Inferior parietal cortex (tissue), 1 donor: ENCODE measurements around the gene CFAP97D2.
A peak's percentile ranks its signal among the peaks of the same experiment; 100 is the strongest.

Source experiments
- DNase-seq: peaks from one replicate; pipeline ENCODE4 v3.0.0-alpha.2; 2016; ENCODE audit errors: extremely low spot score

The CFAP97D2 gene

DNA sequence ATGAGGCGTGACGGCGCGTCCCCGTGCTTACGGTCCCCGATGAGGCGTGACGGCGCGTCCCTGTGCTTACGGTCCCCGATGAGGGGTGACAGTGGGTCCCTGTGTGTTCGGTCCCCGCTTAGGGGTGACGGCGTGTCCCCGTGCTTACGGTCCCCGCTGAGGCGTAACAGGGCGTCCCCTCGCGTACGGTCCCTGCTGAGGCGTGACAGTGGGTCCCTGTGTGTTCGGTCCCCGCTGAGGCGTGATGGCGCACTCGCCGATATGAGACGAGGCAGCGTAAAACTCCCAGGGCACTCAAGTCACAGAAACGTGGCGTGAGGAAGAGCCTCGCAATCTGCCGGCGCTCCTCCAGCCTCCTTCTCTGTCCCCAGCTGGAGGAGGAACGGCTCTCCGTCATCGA lies 20.9 kb downstream of the CFAP97D2 start:
- DNase-seq: no peak

DNA sequence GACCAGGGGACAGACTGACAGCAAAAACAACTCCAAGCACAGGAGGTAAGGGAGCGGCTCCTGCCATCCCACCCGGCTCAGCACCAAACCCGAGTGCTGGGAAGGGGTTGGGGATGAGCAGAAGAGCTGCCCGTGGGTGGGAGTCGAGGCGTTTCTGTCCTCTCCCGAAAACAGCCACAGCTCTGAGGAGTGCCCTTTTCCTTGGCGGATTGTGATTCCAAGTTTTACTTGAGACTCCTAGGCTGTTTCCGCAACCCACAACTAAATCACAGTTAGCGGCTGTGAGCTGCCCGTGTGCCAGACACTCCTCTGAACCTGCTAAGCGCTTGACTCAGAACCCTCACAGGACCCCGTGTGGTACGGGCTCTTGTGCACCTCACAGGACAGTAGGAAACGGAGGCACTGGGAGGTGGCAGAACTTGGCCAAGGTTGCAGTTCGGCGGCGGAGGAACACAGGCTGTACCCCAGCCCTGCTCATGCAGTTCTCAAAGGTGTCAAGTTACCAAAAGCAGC lies 21.4 kb downstream of the CFAP97D2 start:
- DNase-seq: no peak

DNA sequence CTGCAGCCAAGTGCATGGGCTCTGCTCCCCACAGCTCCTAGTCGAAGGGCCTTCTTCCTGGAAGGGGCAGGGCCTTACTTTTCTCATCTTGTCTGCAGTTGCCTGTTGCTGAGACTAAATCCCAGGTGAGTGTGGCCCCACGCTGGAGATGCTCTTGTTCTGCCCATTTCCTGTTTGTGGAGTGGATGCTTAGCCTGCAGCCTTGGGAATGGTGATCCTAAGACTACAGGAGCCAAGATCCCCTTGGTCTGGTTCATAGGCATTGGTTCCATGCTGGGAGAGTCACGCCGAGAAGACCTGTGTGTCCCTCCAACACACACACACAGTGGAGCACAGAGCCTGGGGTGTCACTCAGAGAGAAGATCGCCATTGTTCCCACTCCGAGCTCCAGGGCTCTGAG lies 23.5 kb downstream of the CFAP97D2 start:
- DNase-seq: no peak

DNA sequence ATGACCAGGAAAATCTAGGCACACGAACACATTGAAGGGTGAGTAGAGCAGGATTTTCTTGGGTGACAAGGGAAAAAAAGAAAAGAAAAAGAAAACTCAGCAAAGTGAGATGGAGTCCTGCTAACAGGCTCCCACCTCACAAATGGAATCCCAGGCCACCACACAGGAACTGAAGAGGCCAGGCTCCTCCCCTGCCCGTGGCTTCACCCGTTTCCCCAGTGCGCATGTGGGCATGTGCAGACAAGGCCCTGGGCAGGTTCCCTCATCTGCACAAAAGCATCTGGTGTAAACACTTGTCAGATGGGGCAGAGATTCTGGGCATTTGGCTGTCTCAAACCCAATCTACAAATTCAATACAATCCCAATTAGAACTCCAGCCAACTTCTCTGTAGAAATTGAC lies 24.5 kb downstream of the CFAP97D2 start:
- DNase-seq: no peak

DNA sequence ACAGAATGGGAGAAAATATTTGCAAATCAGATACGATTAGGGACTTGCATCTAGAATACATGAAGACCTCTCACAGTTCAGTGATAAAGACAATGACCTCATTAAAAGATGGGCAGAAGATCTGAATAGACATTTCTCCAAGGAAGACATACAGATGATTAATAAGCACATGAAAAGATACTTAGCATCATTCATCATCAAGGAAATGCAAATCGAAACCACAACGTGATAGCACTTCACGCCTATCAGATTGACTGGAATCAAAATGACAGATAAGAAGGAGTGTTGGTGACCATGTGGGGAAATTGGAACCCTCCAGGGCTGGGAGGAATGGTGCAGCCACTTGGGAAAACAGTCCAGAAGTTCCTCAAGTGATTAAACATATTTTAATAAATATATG lies 25.8 kb downstream of the CFAP97D2 start:
- no peak for DNase-seq

DNA sequence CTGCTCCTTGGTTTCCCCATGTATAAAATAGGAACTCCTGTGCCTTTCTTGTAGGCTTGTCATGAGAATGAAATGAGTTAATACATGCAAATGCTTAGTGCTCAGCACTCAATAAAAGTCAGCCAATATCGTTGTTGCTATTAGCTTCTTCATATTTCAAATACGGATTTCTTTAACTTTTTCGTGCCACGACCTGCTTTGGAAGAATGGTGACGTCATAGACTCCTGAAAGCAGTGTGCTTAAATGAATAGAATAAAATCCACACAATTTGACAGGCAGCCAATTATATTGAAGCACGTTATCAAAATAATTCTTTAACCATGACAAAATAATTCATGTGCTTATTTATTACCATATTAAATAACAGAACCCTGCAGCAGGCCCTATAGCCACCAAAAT lies 29.1 kb downstream of the CFAP97D2 start:
- no peak for DNase-seq

DNA sequence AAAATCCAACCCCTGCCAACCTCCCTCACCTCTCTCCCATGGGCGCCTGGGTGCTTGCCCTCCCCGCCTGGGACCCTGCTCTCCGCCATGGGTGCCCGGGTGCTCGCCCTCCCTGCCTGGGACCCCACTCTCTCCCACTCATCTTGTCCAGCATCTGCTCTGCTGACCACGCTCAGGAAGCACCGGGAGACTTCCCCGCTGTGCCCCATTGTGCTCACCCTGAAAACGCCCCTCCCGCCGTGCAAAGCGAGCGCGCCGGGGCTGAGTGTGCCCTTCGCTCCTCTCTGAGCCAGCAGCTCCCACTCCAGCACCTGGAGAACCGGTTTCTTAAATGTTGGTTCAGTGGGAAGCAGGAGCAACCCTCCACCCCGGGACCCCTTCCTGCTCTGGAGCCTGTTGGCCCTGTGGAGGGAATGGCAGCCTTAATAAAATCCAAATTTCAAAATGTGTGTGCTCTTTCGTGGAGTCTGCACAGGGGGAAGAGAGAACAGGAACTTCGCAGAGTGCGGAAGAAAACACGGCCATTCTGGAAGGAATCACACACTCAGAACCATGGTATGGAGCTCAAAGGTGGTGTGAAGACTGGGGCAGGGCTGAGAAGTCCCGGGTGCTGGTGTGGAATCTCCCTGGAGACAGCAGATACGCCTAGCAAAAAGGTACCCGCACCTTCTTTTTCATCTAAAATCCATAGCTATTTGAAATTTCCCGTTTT lies 32.5 kb downstream of the CFAP97D2 start:
- DNase-seq: no peak

DNA sequence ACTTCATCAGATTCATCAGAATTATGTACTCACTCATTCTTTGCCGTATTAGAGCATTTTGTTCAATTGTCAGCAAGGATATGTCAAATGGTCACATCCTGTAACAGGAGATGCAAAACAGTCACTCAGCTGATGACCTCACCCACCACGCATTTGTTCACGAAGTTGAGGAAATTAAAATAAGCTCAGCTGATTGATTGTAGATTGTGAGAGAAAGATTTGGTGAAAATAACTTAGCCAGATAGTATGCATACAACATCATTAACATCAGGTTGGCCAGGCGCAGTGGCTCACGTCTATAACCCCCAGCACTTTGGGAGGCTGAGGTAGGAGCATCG lies 33.1 kb downstream of the CFAP97D2 start:
- DNase-seq: no peak

DNA sequence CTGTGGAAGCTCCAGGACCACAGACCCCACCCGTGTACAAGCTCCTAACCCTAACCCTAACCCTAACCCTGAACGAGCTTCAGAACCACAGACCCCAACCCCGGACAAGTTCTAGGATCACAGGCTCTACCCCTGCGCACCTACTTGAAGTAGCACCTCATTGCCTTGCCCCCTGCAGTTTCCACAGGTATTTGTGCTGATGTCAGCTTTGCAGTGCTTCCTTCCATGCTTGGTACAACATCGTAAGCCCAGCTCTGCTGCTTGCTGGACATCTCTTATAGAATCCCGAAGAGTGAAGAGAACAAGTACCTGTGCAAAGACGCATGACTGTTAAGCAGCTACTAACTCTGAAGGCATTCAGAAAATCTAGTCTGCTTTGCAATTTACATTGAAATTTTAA lies 34.9 kb downstream of the CFAP97D2 start:
- no peak for DNase-seq

DNA sequence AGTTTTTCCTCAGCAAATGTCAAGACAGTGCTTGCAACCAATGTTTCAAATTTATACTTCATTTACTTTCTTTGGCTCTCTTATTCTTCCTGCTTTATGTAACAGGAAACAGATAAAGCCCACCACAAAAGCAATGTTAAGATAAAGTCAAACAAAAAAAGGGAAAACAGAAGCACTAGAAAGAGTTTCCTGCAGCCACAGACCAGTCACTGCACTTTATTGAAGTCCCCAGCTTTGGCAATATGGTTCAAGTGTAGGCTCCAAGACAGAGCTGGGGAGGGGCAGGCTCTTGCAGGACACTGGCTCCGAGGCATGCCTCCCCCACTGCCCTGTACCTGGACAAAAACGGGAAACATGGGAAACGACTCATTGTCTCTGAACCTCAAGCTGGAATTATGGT lies 40.3 kb downstream of the CFAP97D2 start:
- no peak for DNase-seq

DNA sequence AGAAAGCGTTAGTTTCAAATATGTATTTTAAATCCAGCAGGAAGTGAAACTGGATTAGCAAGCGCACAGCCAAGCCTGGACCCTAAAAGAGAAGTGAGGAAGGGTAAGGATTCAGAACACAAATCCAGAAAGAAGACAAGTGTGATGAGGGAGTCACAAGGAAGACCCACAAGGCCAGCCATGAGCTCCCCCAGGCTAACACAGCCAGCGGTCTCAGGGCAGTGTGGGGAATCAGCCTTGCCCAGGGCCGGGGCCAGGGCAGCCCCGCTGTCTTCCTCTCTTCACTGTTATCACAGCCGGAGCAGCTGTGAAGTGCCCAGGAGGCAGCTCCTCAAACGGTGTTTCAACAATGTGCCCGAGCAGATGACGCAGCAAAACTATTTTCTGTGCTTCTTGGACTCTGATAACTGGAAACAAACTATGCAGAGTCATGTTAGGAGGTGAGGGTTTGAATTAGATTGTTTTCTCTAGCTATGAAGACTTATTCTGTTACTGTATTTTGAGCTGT lies 43.5 kb downstream of the CFAP97D2 start:
- peak; percentile 17 for DNase-seq

DNA sequence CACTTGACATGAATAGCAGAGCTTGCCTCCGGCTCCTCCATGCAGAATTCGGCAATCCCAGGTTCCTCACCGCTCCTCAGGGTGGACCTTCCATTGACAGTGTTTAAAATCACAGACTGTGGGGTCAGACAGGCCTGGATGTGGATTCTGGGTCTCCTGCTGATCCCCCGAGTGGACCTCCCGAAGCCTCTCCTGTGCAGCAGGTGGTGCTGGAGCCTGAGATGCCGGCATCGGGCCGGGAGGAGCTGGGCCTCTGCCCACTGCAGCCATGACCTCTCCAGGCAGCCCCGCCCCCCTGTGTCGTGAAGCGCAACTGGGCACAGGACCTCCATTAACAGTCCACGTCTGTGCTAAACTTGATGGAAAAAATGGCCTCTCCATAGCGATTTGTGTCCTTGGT lies 45.1 kb downstream of the CFAP97D2 start:
- DNase-seq: no peak

DNA sequence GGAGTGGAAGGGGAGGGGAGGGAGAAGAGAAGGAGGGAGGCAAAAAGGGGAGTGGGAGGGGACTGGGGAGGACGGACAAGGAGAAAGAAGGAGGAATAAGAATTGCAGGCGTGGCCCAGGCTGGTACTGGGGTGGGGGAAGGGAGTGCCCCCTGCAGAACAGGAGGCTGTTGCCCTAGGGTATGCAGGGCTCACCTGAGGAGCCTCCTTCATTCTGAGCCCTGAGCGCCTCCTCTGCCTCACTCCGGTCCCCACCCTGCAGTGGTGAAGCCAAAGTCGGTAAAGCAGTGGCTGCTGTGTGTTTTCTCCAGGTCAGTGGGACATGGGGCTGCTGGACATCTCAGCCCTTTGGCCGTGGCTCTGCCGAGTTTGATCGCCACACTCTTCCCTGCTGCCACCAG lies 46.6 kb downstream of the CFAP97D2 start:
- DNase-seq: no peak

DNA sequence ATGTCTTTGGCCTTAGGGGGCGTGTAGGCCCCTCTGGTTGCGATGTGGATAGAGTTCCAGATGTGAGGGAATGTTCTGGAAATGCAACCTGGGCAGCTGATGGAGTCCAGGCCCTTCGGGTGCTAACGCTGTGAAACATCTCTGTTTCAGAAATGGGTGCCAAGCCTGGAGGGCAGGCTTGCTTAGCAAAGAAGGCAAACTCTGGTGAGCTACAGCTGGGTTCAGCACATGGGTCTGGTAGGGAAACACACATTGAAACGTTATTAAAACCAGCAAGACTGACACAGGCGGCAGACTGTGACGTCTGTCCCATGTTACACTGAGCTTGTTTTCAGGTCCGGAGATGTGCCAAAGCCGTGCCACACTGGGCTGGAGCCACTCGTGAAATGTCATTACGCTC lies 47.0 kb downstream of the CFAP97D2 start:
- DNase-seq: peak; percentile 5

DNA sequence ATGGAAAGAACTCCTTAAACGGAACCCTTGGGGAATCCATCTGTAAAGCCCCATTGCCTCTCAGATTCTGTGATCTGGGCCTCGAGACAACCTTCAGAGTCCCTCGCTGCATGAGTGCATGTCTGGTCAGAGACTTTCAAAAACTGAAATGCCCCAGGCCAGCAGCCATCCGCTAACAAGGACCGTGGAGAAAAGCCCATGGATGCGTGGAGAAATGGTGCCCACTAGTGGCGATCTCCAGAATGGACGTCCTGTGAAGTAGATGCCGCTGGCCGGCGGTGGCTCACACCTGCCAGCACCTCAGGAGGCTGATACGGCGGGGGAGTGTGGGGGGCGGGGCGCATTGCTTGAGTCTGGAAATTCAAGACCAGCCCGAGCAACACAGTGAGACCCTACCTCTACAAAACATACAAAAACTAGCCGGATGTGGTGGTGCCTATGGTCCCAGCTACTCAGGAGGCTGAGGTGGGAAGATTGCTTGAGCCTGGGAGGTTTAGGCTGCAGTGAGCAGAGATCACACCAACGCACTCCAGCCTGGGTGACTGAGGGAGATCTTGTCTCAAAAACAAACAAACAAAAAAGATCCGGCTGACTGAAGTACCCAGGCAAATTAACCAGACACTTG lies 47.8 kb downstream of the CFAP97D2 start:
- peak; percentile 92 for DNase-seq

DNA sequence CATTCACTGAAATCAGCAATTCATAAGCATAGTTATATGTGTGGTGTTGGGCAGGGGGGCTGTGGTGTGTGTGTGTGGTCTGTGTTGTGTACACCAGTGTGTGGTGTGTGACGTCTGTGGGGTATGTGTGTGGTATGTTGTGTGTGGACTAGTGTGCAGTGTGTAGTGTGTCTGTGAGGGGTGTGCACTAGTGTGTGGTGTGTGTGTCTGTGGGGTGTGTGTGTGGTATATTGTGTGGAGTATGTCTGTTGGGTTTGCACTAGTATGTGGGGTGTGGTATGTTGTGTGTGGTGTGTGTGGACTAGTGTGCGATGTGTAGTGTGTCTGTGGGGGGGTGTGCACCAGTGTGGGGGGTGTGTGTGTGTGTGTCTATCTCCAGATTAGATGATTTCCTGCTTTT lies 48.5 kb downstream of the CFAP97D2 start:
- DNase-seq: no peak

DNA sequence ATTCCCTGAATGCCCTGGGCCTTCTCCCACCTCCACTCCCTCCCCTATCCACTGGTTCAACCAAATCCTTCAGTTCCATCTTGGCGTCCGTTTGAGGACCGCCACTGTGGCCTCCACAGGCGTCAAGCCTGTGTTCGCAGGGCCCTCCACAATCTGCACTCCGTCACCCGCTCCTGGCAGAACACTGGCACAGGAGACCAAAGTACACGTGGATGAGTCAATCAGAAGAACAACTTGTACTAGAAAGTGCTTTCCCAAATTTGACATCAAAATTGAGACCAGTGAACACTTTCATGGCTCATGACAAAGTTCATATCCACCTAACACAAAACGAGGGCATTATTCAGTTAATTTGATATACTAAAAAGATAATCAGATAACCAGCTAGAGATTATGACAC lies 49.1 kb downstream of the CFAP97D2 start:
- DNase-seq: no peak

DNA sequence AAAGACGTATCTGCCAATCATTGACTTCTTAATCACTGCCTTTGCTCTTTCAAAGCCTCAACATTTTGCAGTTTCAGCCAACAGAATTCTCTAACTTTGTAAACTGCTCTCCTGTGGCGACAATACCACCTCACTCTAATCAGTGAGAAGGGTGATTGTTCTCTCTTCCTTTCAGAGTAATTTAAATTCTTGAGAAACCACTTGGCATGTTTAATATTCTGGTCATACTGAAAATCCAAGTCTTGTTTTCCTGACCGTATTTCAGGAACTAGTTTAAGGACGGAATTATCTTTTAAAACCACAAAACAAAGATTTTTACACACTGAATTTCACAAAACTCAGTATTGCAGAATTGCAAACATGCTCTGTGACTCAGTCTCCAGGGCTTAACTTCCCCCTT lies 50.4 kb downstream of the CFAP97D2 start:
- DNase-seq: no peak

DNA sequence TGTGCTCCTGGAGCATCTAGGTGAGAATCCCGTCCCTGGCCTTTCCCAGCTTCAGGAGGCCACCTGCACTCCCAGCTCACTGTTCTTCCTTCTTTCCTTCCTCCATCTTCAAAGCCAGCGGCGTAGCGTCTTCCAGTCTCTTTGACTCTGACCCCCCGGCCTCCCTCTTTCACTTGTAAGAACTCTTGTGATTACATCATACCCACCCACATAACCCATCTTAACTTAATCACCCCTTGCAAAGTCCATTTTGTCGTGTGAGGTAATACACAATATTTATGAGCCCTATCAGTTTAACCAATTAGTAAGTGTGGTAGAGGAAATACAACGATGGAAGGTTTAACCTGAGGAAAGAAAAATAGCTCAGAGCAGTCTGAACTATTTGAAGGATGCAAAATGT lies 51.1 kb downstream of the CFAP97D2 start:
- no peak for DNase-seq

DNA sequence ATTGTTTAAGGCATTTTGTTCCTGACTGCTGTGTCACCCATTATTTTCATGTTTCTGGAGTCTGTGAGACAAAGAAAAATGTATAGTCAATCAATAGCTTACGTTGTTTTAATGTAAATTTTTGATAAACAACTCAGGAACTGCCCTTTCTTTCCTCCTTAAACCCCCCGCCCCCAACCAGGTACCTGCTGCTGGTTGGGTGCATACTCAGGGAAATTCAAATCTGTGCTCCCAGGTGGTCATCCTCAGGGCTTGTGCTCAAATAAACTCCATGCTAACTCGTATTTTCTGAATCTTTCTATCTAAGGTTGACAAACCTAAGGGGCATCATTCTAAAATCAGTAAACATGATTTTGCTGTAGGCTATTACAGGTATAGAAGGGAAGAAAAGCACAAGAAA lies 51.5 kb downstream of the CFAP97D2 start:
- no peak for DNase-seq

DNA sequence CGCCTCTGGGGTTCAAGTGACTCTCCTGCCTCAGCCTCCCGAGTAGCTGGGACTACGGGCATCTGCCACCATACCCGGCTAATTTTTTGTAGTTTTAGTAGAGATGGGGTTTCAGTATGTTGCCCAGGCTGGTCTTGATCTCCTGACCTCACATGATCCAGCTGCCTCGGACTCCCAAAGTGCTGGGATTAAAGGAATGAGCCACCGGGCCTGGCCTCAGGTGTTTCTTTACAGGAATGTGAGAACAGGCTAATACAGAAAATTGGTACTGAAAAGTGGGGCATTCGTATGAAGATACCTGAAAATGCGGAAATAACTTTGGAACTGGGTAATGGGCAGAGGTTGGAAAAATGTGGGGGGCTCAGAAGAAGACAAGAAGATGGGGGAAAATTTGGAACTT lies 52.8 kb downstream of the CFAP97D2 start:
- DNase-seq: no peak

DNA sequence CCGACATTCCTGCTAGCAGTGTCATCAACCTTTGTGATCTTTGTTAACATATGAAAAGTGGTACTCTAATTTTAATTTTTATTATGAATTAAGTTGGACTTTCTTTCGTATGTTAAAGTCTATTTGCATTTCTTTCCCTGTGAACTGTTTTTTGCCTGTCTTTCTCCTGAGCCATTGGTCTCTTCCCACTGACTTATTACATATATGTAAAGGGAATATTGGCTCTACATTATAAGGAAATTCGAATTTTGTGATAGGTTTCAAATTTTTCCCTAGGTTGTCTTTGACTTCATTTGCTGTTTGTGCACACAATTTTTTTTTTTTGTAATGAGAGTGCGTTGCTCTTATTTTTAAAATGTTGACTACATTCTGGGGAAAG lies 55.2 kb downstream of the CFAP97D2 start:
- DNase-seq: no peak

DNA sequence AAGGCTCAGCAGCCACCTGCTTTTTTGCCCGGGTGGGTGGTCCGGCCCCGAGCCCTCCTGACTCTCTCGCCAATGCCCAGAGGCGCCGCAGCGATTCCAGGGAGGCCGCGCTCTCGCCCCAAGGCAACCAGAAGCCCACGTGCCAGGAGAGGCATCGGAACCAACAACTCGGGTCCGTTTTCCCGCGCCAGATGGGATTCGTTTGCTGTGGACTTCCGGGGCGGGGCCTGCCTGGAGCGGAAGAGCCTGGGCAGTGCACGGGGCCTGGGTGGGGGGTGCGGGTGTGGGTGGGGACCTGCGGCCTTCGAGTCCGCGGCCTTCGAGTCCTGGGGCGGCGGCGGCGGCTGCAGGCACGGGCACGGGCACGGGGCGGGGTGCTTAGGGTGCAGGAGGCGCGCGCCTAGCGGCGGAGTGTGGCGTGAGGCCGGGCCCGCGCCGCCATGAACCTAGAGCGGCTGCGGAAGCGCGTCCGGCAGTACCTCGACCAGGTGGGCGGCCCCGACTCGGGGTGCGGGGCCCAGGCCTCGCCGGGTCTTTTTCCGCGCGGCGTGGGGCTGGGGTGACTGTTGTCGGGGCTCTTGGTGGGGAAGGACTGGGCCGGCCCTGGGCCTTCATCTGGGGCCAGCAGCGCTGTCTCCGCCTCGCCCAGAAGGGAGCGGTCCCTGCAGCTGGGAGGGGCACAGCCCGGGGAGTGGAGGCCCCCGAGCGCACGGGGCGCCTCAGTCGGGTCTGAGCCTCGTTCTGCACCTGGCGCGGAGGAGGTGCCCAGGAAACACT lies 55.8 kb downstream of the CFAP97D2 start, which contains the start of gene CDC16:
Gene CDC16 (plus strand): TSS at position 253 of the 777 bp plus-strand sequence. CDS start 188 bp downstream, at position 441.
- peak; percentile 94 for DNase-seq
